ENCODE results near the gene MAGI2.

MAGI2 gene

DNA sequence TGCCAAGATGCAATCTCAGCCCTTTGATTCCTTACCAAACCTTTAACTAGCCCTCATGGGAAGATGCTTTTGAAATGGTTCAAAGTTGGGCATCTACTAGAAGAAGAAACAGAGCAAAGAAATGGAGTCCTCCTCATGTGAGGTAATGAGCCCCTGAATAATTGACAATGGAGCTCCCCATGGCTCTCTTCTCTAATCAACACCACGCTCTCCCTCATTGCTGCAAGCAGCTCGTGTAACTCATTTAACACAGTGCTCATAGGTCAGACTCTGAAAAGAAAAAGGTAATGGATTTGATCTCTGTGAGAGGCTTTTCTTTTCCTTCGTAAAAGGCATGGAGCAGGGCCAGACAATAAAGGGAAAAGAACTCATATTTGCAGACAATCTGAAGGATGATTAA is 1342.1 kb downstream of the MAGI2 start:
- no peak for FAIRE-seq

DNA sequence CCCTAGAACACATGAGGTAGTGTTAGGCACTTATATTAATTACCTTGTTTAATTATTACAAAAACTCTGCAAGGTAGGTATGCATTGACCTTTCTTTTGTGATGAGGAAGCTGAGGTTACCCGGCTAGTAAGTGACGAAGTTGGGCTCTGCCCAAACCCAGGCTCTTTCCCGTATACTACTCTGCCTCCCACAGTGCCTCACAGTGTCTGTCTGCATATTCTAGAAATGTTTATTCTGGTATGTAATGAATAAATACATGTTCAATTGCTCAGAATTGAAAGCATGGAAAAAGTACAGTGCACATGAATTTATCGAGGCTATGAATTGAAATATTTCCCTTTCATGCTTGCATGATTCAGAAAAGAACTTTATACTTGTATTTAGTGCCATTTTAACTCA is 1350.0 kb downstream of the MAGI2 start:
- FAIRE-seq: no peak

- FAIRE-seq: no peak
Observed at GRCh38 chr7:78101076-78101475, 1352.4 kb downstream of the MAGI2 start.

DNA sequence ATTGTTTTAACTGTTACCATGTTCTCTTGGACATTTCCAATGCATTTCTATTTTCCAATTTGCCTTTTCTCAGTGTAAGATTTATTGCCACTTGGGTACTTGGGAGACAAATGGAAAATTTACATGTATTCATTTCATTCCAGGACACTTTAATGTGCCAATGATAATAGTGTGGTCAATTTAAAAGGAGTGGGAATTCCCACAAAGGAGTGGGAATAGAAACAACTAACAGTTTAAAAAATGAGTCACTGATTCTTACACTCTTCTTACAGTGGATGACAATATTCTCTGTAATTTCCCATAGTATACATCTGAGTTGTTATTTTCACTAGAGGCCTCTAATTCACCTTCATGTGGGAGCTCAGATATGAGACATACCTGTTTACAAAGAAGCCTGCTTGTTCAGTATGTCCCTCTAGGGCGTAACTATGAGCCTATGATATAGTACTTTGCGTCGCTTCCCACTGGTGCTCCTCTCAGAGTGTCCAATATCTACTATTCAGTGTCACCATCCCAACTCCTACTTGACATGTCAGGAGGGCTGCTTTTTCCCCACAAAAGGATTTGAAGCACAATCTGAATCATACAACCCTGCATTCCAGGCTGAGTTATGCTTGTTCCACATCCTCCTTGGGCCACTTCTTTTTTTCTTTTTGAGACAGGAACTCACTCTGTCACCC is 1353.6 kb downstream of the MAGI2 start:
- FAIRE-seq: no peak

GRCh38 chr7:78095549-78095948 is 1357.9 kb downstream of the MAGI2 start:
- FAIRE-seq: no peak

DNA sequence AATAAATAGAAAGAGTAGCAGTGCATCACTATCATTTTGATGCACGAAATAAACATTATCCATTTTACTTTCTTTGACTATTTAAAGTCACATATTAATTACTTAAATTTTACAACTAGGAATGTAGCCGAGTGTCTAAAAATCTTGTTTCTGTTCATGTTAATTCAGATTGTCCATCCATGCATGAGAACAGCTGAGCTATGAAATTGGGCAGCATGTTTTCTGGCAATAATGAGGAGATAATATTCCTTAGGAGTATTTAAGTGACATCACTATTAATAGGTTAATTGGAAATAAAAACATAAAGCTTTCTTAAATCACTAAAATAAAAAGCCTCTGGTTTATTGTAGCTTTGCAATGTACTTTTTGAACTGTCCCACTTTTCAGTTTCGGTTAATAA is 1361.1 kb downstream of the MAGI2 start:
- FAIRE-seq: no peak

- no peak for FAIRE-seq
Observed at GRCh38 chr7:78090616-78091015, 1362.9 kb downstream of the MAGI2 start.

DNA sequence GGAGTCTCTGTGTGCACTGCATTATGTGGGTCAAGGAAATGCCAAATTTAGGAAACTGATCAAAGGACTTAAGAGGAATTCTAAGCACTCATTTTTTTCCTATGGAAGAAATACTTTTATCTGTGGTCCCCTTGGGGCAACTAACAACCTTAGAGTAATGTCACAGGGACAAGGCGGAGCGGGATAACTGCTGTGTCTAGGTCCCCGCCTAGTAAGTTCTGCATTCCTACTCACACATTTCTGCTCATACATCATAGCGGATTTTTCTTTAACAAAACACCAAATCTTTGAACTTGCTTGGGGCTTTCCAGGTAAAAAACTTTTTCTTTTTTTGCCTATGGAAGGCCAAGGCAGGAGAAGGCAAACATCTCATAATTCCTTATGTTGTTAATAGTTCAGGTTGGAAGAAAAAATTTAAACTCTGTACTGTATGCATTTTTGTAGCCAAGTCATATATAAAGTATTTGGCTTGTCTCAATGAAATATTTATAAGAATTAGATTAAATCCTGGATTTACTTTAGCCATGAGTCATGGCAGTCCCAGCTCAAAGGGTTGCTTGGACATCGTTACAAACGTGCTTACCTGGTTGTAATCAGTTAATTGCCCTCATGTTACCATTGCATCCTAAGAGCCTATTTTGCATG is 1369.9 kb downstream of the MAGI2 start:
- no peak for FAIRE-seq

GRCh38 chr7:78082556-78082955 is 1370.9 kb downstream of the MAGI2 start:
- no peak for FAIRE-seq

- FAIRE-seq: no peak
Observed at GRCh38 chr7:78081888-78082287, 1371.6 kb downstream of the MAGI2 start.

GRCh38 chr7:78081344-78081743 is 1372.1 kb downstream of the MAGI2 start:
- FAIRE-seq: no peak

DNA sequence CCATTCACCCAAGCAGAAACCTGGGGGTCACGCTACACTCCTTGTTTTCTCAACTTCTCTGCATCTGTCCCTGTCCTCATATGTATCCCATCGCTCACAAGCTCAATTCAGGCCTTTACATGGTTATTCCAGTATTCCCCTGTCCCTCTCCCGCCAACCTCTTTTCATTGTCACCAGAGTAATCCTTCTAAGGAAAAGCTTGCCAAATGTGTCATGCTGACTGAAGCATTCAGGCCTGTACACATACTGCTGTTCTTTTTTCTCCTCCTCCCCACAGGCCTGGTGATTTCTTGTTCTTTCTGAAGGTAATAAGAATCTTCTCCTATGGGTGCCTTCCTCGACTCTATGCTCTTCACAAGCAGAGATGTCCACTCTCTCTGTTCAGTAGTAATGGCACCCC is 1372.7 kb downstream of the MAGI2 start:
- FAIRE-seq: no peak

DNA sequence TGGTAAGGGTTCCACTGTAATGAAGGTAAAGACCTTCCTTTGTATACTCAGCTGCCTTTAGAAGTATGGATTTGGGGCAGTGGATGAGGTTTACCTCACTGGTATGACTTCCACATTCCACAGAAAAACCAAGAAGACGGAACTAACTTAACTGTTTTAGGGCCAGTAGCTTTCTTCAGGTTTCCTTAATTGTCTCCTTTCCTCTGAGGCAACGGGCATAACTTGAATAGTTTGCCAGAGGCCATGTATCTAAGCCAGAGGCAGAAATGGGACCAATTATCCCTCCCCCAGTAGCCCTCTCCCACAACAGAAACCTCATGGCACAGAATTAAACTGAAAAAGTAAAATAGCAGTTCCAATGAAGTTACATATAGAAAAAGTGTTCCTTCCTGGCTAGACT is 1373.2 kb downstream of the MAGI2 start:
- no peak for FAIRE-seq

DNA sequence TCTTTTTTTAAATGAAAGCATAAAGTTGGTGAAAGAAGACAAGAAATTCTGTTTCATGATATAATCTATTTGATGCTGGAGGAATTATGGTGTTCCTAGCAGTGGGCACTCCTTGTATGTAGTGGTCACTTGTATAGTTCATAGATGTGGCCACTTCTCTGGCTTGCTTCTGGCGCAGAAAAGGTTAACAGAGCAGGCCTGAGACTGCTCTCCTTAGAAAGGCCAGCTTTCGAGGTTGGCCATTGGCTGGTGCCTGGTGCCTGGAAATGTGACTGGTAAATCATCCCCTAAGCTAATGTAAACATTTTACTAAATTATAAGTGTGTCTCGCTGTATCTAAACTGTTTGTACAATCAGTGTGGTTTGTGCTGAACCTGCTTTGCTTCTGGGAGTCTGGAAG is 1378.8 kb downstream of the MAGI2 start:
- FAIRE-seq: no peak

DNA sequence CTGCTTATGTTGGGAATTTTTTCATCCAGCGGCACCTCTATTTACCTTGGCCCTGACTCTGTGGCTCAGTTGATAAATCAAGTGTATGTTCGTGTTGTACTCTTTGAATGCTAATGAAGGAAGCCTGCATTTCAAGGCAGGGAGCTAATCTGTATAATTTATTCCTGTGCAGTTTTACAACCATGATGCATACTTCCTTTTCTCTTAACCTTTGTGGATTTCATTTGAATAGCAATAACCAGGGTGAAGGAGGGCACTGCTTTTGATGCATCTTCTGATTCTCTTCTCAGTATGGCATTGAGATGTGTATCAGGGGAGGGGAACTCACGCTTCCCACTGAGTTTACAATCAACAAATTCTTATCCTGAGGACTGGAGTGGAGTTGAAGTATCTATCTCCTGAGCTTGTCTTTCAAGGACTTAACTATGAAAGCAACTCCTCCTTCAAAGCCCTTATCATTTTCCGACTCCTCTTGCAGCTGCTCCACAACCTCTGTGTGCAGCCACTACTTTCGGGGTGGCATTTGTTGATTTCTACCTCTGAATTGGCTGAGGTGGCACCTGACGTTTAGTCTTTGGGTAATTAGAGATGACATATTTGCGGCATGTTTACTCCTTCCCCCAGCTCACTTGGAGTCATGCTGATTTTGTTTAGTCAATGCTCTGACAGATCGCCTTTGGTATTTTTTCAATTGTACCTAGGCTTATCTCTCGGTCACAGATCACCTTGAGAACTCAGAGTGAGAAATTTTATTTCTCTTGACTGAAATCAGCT is 1379.7 kb downstream of the MAGI2 start:
- FAIRE-seq: no peak

GRCh38 chr7:78072201-78072590 is 1381.3 kb downstream of the MAGI2 start:
- no peak for FAIRE-seq

- FAIRE-seq: no peak
Observed at GRCh38 chr7:78071491-78072200, 1381.8 kb downstream of the MAGI2 start.

- FAIRE-seq: no peak
Observed at GRCh38 chr7:78066599-78066998, 1386.9 kb downstream of the MAGI2 start.

GRCh38 chr7:78063758-78064157 is 1389.7 kb downstream of the MAGI2 start:
- FAIRE-seq: no peak

DNA sequence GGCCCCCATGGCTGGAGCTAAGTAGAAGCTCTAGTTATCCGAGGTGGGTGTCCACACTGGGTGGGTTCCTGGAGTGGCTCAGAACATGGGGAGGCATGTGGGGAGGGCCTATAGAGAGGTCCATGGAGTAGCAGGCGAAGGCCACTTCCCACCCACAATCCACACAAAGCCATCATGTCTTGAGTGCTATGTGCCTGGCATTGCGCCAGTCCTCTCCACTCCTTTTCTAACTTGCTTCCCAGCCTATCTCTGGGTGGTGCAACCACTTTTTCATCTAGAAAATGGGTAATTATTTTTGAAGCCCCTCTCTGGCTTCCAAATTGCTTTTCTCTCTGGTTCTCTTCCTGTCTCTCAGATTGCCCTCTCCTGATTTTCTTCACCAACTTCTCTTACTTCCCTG is 1391.3 kb downstream of the MAGI2 start:
- no peak for FAIRE-seq

GRCh38 chr7:78057571-78057970 is 1395.9 kb downstream of the MAGI2 start:
- FAIRE-seq: no peak

- FAIRE-seq: no peak
Observed at GRCh38 chr7:78055599-78055998, 1397.9 kb downstream of the MAGI2 start.

DNA sequence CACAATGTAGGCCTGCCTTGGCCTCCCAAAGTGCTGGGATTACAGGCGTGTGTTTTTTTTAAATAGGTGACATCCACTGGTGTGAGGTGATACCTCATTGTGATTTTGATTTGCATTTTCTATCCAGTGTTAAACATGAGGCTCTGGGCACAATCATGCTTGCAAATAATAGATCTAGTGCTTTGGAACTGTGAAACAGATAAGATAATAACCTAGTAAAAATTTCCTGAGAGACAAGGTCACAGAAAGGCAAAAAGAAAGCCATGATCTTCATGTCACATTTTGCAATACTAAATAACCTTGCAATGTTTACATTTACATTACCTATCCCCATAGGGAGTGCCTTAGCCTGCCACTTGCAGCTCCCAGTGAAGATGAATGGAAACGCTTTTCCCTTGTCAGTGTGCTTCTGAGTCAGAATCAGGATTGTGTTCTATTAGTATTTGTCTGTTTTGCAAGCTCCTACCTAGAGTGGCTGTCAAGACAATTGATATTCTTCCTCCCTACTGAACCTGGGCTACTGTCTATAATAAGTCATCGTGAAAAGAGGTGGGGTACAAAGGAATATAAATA is 1398.4 kb downstream of the MAGI2 start:
- FAIRE-seq: no peak

All from colon (tissue), 2 donors.